ENCODE data around the gene FOXJ3.

FOXJ3 gene

GRCh38 chr1:42133390-42133789 lies 201.6 kb downstream of the FOXJ3 start:
- DNase-seq (ENCODE audit: insufficient read length, low spot score): no peak
- no peak for FAIRE-seq
- TF ChIP-seq, protein P1, sequence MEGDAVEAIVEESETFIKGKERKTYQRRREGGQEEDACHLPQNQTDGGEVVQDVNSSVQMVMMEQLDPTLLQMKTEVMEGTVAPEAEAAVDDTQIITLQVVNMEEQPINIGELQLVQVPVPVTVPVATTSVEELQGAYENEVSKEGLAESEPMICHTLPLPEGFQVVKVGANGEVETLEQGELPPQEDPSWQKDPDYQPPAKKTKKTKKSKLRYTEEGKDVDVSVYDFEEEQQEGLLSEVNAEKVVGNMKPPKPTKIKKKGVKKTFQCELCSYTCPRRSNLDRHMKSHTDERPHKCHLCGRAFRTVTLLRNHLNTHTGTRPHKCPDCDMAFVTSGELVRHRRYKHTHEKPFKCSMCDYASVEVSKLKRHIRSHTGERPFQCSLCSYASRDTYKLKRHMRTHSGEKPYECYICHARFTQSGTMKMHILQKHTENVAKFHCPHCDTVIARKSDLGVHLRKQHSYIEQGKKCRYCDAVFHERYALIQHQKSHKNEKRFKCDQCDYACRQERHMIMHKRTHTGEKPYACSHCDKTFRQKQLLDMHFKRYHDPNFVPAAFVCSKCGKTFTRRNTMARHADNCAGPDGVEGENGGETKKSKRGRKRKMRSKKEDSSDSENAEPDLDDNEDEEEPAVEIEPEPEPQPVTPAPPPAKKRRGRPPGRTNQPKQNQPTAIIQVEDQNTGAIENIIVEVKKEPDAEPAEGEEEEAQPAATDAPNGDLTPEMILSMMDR (IDR thresholded peaks at IDR 0.05; ENCODE audit: insufficient read depth, missing control alignments): no peak

DNA sequence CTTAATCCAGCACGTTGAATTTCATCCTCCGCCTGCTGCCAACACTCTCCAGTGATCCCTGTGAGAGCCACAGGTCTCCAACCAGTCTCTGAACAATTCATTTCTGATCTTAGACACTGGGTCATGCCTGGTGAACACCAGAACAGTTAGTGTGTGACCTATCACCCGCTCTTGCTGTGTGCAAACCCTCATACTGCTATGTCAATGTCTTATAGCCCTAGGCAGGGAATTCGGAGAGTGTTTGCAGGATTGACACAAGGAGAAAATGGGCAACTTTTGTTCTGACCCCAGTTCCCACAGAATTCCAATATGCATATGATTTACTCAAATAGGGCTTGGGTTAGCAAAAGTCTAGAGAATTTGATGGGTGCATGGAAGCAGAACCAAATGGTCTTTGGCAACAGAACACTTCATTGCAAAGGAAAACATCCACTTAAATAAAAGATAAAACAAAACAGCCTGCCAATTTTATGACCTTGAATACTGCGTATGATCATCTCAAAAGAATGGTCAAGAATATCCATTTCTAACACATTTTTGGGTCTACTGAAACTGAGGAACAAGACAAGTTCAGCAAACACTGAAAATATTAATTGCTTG lies 204.9 kb downstream of the FOXJ3 start:
- TF ChIP-seq, protein P1 (IDR thresholded peaks at IDR 0.05; ENCODE audit: insufficient read depth, missing control alignments): no peak
- no peak for FAIRE-seq
- DNase-seq (ENCODE audit: insufficient read length, low spot score): no peak

DNA sequence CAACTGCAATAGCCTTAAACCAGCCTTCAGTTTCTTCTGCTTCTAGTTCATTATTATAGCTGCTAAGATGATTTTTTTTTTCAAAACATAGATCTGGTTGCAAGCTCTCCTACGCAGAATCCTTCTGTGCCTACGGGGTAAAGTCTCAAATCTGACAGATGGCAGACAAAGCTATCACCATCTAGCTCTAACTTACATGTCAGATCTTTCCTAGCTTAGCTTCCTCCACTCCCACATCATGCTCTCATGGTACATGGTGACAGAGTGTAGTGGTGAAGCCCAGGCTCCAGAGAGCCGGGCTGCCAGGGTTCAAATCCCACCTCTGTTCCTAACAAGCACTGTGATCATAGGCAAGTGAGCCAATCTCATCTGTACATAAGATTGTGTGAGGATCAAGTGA lies 206.1 kb downstream of the FOXJ3 start:
- TF ChIP-seq, protein P1 (IDR thresholded peaks at IDR 0.05; ENCODE audit: insufficient read depth, missing control alignments): no peak
- DNase-seq (ENCODE audit: insufficient read length, low spot score) (no peak), FAIRE-seq (no peak)

DNA sequence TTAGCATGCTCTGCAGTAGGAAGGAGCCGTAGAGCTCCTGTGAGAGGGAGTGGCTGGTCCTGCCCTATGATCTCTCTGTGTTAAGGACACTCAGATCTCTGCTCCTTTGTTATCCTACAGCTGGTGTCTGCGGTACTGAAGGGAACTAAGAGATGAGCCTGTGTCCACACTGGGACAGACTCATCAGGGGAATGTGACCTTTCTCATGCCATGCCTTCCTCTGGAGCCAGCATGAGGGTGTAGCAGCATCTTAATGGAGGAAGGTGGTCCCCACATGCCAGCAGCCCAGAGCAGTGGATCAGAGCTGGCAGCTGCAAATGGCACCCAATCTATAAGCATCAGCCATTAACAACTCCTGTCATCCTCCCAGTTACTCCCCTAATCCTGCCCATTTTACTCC lies 206.5 kb downstream of the FOXJ3 start:
- no peak for FAIRE-seq
- TF ChIP-seq, protein P1 (IDR thresholded peaks at IDR 0.05; ENCODE audit: insufficient read depth, missing control alignments): no peak
- no peak for DNase-seq (ENCODE audit: insufficient read length, low spot score)

GRCh38 chr1:42127767-42128166 lies 207.3 kb downstream of the FOXJ3 start:
- TF ChIP-seq, protein P1 (IDR thresholded peaks at IDR 0.05; ENCODE audit: insufficient read depth, missing control alignments): no peak
- no peak for DNase-seq (ENCODE audit: insufficient read length, low spot score)
- FAIRE-seq: no peak
